HG02610 (cell line): ENCODE measurements around the gene DNMT3L.
A peak's percentile ranks its signal among the peaks of the same experiment; 100 is the strongest.
"Not testable (repeated sequence)": the region's sequence is repeated elsewhere in the genome, so short reads cannot be mapped to it uniquely, and the experiment has no call there.

Experiments
- ATAC-seq: cut with Tn5 transposase; IDR thresholded peaks from one replicate; pipeline ENCODE4 v1.9.1; 2021; ENCODE audit warnings: mild to moderate bottlenecking, moderate library complexity; ENCODE audit not compliant: unreplicated experiment

DNMT3L gene

GRCh38 chr21:44261675-44262295, at the start of gene DNMT3L:
Gene DNMT3L (minus strand): TSS chr21:44261897. CDS start chr21:44261259, 638 bp downstream.
- no peak for ATAC-seq

DNA sequence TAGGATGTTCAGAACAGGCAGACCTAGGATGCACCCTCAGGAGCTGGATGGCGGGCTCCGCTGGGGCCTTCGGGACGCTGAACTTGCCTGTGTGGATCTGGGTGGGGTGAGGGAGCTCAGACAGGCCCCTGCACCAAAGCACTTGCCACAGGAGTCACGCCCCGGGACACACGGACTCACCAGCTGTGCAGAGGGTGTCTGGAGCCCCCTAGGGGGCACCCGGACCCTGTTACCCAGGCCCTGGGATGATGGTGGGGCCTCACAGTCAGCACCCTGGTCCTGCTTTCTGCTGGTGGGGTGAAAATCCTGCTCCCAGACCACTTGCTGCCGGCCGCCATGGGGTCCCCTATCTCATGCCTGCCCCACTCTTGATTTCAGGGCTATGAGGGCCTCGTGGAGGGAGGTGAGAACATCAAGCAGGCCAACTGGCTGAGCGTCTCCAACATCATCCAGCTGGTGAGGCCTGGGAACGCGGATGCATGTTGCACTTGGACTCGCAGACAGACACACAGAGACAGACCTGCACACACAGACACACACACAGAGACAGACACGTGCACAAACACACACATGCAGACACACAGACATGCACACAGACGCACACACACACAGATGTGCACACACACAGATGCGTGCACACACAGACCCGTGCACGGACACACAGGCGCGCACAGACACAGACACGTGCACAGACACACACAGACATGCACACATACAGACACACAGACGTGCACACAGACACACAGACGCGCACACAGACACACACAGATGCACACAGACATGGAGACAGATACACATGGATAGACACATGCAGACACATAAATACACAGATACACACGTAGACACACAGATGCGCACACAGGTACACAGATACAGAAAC, 49.2 kb upstream of the DNMT3L start:
- no peak for ATAC-seq

DNA sequence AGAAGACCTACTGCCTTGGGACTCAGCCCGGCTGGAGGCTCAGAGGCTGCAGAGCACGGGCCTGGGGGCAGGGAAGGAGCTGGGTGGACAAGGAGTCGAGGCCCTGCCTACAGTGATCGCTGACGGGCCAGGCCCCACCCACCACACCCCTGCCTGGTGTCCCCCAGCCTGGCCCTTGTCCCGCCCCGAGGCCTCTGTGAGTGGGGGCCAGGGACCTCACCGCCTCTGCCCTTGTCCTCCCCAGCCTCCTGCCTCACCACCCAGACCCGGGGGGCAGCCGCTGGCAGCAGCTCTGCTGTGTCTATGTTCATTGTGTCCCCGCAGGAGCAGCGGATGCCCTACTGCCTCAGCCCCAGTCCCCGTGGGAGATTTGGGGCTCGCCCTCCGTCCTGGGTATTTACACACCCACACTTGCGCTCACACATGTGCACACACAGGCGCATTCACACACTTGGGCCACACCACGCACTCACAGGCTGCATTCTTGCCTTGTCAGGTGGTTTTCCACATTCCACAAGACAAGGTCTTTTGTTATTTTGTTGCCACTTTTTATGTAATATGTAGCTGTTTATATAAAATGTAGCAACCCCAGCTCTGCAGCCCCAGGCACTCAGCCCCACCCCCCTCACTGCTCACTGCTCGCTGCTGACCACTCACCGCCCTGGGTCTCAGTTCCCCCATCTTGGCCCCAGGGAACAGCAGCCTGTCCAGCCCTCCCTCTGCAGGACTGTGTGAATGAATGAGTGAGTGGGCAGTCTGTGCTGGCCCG, 45.4 kb upstream of the DNMT3L start:
- ATAC-seq = no peak

DNA sequence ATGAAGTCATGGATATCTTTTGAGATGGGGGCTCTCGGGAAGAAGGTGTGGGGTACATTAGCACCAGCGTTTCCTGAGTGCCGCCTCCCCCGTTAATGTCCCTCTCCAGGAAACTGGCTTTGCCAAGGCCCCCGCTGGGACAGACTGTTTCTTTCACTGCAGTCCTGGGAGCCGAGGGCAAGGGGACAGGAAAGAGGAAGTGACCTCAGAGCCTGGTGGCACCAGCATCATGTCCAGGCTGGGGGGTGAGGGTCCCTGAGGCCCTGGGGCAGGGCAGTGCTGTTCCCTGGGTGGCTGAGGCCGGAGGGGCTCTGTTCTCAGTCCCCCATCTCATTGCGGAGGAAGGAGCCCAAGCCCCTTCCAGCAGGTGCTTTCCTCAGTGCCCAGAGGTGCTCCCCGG, 44.0 kb upstream of the DNMT3L start:
- no peak for ATAC-seq

- no peak for ATAC-seq
Measured at GRCh38 chr21:44304877-44305293, 43.2 kb upstream of the DNMT3L start.

DNA sequence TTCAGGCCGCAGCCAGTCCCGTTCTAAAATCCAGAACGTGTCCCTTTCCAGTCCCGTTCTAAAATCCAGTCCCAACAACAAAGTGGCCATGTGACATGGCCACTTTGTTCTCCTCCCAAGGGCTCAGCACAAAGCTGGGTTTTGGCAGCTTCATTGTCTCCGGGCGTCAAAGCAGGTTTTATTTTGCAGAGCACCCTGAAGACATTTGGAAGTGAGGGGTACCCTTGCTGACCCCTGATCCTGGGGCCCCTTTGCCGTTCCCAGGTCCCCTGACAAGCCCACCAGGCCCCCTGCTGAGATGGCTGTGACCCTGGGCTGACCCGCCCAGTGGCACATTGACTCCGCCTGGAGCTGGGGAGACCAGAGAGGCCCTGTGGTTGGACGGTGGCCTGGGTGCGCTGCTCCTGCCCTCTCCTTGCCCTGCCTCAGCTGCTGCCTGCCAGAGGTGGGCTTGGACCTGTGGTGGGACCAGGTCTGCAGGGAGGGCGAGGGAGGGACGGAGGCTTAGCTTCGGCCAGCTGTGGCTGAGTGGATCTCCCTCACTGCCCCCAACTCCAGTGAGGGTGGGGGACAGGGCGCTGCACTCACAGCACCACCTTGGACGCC, 42.4 kb upstream of the DNMT3L start:
- no peak for ATAC-seq

DNA sequence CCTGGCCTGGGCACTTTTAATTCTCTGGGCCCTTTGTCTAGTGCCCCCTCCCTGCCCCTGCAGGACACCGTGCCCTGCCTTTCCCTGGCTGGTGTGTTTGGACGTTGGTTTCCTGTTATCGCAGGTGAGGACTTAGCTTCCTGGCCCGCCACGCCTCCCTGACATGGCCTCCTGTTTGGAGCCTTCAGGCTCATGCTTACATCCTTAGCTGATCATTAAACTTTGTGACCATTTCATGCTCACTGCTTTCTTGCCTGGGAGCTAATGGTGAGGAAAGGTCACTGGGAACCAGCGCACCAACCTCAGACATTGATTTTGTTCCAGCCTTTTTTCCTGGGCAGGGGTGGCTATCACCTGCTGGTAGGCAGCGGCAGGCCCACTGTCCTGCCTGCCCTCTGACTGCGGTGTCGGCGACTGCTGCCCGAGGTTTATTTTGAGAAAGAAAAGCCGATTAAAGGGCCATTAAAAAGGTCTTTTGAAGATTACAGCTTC, 41.8 kb upstream of the DNMT3L start:
- ATAC-seq = no peak

- ATAC-seq = not testable (repeated sequence)
Measured at GRCh38 chr21:44302573-44303401, 41.1 kb upstream of the DNMT3L start.

GRCh38 chr21:44301961-44302406, 40.3 kb upstream of the DNMT3L start:
- ATAC-seq = no peak

GRCh38 chr21:44301141-44301540, 39.4 kb upstream of the DNMT3L start:
- no peak for ATAC-seq

DNA sequence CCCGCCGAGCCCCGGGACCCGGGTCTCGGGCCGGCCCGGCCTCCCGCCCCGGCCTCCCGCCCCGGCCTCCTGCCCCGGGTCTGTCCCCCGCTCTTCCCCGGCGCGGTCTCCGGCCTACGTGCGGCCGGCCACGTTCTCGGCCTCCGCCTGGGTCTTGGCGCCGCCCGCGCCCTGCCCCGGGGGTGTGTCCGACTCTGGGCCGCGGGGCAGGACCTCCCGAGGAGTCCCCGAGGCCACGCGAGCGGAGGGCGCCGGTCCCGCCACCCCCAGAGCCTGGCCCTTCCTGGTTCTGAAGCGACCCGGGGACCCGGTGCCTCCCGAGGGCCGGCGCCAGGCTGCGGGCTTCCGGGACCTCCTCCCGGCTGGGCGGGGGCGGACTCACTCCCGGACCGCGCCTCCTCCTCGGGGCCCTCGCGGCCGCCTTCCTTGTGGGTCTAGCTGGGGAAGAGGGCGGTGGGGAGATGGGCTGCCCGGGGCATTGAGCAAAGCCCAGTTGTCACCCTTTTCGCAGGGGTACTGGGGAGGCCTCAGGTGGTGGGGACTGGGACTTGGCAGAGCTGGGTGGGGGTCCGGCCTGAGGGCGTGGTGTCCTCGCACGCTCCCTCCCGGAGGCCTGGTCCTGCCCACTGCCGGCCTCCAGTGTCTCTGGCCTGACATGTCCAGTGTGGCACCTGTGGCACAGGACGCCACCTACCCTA, 38.7 kb upstream of the DNMT3L start:
- peak; percentile 32 for ATAC-seq

- ATAC-seq = peak; percentile 41
Measured at GRCh38 chr21:44299458-44300261, 38.0 kb upstream of the DNMT3L start, which contains the start of gene PFKL. Gene PFKL (plus strand): TSS chr21:44300053. CDS start chr21:44300106, 53 bp downstream.

DNA sequence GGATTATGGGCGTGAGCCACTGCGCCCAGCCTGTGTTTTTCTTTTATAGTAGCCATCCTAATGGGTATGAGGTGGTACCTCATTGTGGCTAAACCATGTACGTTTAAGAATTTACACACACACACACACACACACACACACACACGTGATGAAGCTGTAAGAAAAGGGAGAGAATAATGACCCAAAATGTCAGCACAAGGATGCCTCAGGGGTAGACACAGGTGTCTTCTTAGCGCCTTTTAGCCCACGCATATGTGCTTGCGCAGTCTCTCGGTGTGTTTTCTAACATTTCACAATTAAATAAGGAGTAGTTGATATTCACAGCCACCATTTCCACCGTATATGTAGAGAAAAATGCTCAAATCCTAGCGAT, 37.4 kb upstream of the DNMT3L start:
- ATAC-seq = no peak

GRCh38 chr21:44298301-44298700, 36.6 kb upstream of the DNMT3L start:
- ATAC-seq = no peak

- ATAC-seq = no peak
Measured at GRCh38 chr21:44297525-44298290, 36.0 kb upstream of the DNMT3L start.

- no peak for ATAC-seq
Measured at GRCh38 chr21:44296916-44297315, 35.2 kb upstream of the DNMT3L start.

GRCh38 chr21:44296103-44296519, 34.4 kb upstream of the DNMT3L start:
- ATAC-seq = no peak

DNA sequence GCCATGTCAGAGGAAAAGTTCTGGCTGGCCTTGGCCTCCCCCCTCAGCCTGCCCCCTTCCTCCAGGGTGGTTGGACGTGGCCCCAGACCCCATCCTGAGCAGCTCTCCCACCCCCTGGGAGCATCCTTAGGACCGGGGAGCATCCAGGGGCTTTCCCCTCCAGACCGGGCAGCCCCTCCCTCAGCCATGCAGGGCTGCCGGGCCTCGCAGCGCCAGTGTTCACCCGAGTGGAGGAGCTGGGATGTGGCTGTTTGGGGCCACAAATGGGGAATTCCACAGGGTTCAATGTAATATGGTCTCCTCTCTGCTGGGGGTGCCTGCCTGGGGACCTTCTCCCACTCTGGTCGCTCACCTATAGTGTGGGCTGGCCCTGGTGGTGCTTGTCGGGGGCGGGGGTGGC, 33.9 kb upstream of the DNMT3L start:
- ATAC-seq = no peak
